CD14-positive monocyte (primary cell): ENCODE data around the gene SPOP. TPM values are rescaled to one million over a fixed set of nuclear protein-coding genes. Genes with fewer than 3 reads are reported as not detected.

Source experiments
- DNase-seq, 3 donors: peaks; one replicate each; pipeline ENCODE4 v3.0.0-alpha.2; 2011 to 2022
- H2AFZ ChIP-seq: 2 replicates; pipeline ENCODE4 v1.6.0; 2012; ENCODE audit warnings: mild to moderate bottlenecking, low read depth, low read length, inconsistent platforms; ENCODE audit not compliant: insufficient read depth, poor library complexity, severe bottlenecking
- H3K27ac ChIP-seq, 2 donors: 1 replicate in 1 of 2; 2 replicates in 1 of 2; pipeline ENCODE4 v1.5.1; 2012 to 2013; ENCODE audit warnings: low read length in 2 of 2, control low read depth in 1 of 2, inconsistent platforms in 1 of 2, low read depth in 1 of 2, mild to moderate bottlenecking in 1 of 2
- H3K27me3 ChIP-seq, 2 donors: one replicate each; pipeline versions ENCODE4 v1.6.0 to v1.6.1; 2011 to 2013; ENCODE audit warnings: low read length in 2 of 2; ENCODE audit not compliant: control insufficient read depth in 2 of 2, insufficient read depth in 2 of 2
- H3K36me3 ChIP-seq, 2 donors: replicated peaks in 1 of 2; 1 replicate in 1 of 2; 2 replicates in 1 of 2; pipeline versions ENCODE4 v1.5.1 to v1.6.1; 2012 to 2013; ENCODE audit warnings: low read length in 2 of 2, control low read depth in 1 of 2, inconsistent platforms in 1 of 2, mild to moderate bottlenecking in 1 of 2; ENCODE audit not compliant: insufficient read depth in 2 of 2, control insufficient read depth in 1 of 2
- H3K4me1 ChIP-seq, 2 donors: 1 replicate in 1 of 2; 2 replicates in 1 of 2; pipeline versions ENCODE4 v1.5.1 to v1.6.1; 2012 to 2013; ENCODE audit warnings: low read length in 2 of 2, control low read depth in 1 of 2, inconsistent platforms in 1 of 2, mild to moderate bottlenecking in 1 of 2, moderate library complexity in 1 of 2; ENCODE audit not compliant: insufficient read depth in 2 of 2, control insufficient read depth in 1 of 2
- H3K4me2 ChIP-seq: replicated peaks from 2 replicates; pipeline ENCODE3; 2012; ENCODE audit warnings: low read length, moderate library complexity, mild to moderate bottlenecking; ENCODE audit not compliant: poor library complexity, severe bottlenecking; ENCODE audit errors: extremely low read depth
- H3K4me3 ChIP-seq, 3 experiments: fragments of 200-600 bp in 1 of 3; sonication (generic) in 1 of 3; replicated peaks in 1 of 3; 1 replicate in 2 of 3; 2 replicates in 1 of 3; pipeline ENCODE4 v1.5.1; 2011 to 2013; ENCODE audit warnings: low read length in 3 of 3, mild to moderate bottlenecking in 3 of 3, control low read depth in 2 of 3, low read depth in 2 of 3, inconsistent platforms in 1 of 3, moderate library complexity in 1 of 3
- H3K79me2 ChIP-seq: 2 replicates; pipeline ENCODE4 v1.6.0; 2012; ENCODE audit warnings: mild to moderate bottlenecking, control low read depth, inconsistent platforms, low read length, moderate library complexity; ENCODE audit not compliant: insufficient read depth
- H3K9ac ChIP-seq: 2 replicates; pipeline ENCODE4 v1.6.0; 2017; ENCODE audit warnings: low read length, mild to moderate bottlenecking; ENCODE audit not compliant: insufficient read depth, poor library complexity, severe bottlenecking
- H3K9me3 ChIP-seq, 2 donors: replicated peaks in 1 of 2; 1 replicate in 1 of 2; 2 replicates in 1 of 2; pipeline versions ENCODE4 v1.5.1 to v1.6.1; 2012 to 2013; ENCODE audit warnings: low read length in 2 of 2, control low read depth in 1 of 2; ENCODE audit not compliant: control insufficient read depth in 1 of 2, insufficient read depth in 1 of 2
- H4K20me1 ChIP-seq: 2 replicates; pipeline ENCODE4 v1.6.0; 2012; ENCODE audit warnings: mild to moderate bottlenecking, low read length, control low read depth, moderate library complexity; ENCODE audit not compliant: insufficient read depth
- H3K27ac Mint-ChIP-seq, 7 donors: one replicate each; pipeline ENCODE4 v1.8.0; 2020; ENCODE audit warnings: mild to moderate bottlenecking in 7 of 7, mixed read lengths in 7 of 7, moderate library complexity in 6 of 7, inconsistent platforms in 2 of 7
- H3K27me3 Mint-ChIP-seq, 3 donors: one replicate each; pipeline ENCODE4 v1.8.0; 2021 to 2022; ENCODE audit warnings: low read depth in 3 of 3, mild to moderate bottlenecking in 3 of 3, mixed read lengths in 3 of 3, moderate library complexity in 3 of 3, inconsistent platforms in 1 of 3
- H3K36me3 Mint-ChIP-seq, 2 donors: one replicate each; pipeline ENCODE4 v1.8.0; 2020; ENCODE audit warnings: mixed read lengths in 2 of 2, inconsistent platforms in 1 of 2, mild to moderate bottlenecking in 1 of 2
- H3K4me1 Mint-ChIP-seq: one replicate; pipeline ENCODE4 v1.8.0; 2020; ENCODE audit warnings: mild to moderate bottlenecking, mixed read lengths
- H3K4me3 Mint-ChIP-seq, 2 donors: one replicate each; pipeline ENCODE4 v1.8.0; 2020; ENCODE audit warnings: mild to moderate bottlenecking in 2 of 2, mixed read lengths in 2 of 2, moderate library complexity in 1 of 2
- H3K9me3 Mint-ChIP-seq, 7 donors: one replicate each; pipeline ENCODE4 v1.8.0; 2020 to 2022; ENCODE audit warnings: mixed read lengths in 7 of 7, mild to moderate bottlenecking in 6 of 7, moderate library complexity in 6 of 7, inconsistent platforms in 2 of 7
- CTCF ChIP-seq: fragments of 200-600 bp; IDR thresholded peaks from one replicate; pipeline ENCODE4 v1.8.0; 2022; ENCODE audit warnings: antibody characterized with exemption, mild to moderate bottlenecking
- WGBS: methylation state at CpG from one replicate; pipeline ENCODE4 v1.1.5; 2013; ENCODE audit warnings: missing lambda C conversion rate; ENCODE audit not compliant: insufficient coverage; 5-methylcytosine and 5-hydroxymethylcytosine counted together
- intact Hi-C, 2 donors: fragments of 100-400 bp; cut with micrococcal nuclease; formaldehyde crosslinking; loops; one replicate each; pipeline versions ENCODE4 v1.15.0 to v1.15.1; 2023
- polyA plus RNA-seq, 3 donors: library from polyadenylated mRNA; depleted of rRNA in 1 of 3; unstranded in 2 of 3; stranded (reverse) in 1 of 3; fragments of 300-500 nt in 2 of 3; fragments of >200 nt in 1 of 3; fragmentation: Illumina TruSeq in 2 of 3; gene quantifications; 1 replicate in 2 of 3; 2 replicates in 1 of 3; pipeline ENCODE4 v1.2.3, GENCODE V29; 2012 to 2021

SPOP gene
- polyA plus RNA-seq, 3 donors = 41.3 to 65.5 (median 63.2) TPM

GRCh38 chr17:49604314-49604869 is 73.5 kb downstream of the SPOP start:
- Mint-ChIP-seq H3K36me3 (peaks cover 81 to 95% of the 10 kb centered on the region in 2 donors), H3K9me3 (no peaks in the 10 kb centered on the region), H3K27ac (peak overlapping the region in 3 of 7 donors; percentile 41 to 71 (median 66)), H3K4me3 (no peak overlapping the region), H3K27me3 (peaks cover 0 to 1% (median 0%) of the 10 kb centered on the region in 3 donors), H3K4me1 (peaks cover 5% of the 10 kb centered on the region)
- H3K4me2 ChIP-seq = no peak overlapping the region
- H3K9me3 ChIP-seq = no peaks in the 10 kb centered on the region
- no peak for TF ChIP-seq CTCF
- H3K79me2 ChIP-seq = no peaks in the 10 kb centered on the region
- H2AFZ ChIP-seq = no peak overlapping the region
- no peak overlapping the region for H3K9ac ChIP-seq
- no peaks in the 10 kb centered on the region for H3K27me3 ChIP-seq
- H3K4me1 ChIP-seq = no peaks in the 10 kb centered on the region
- 95% methylated on average over 3 of the region's 7 CpGs for WGBS
- H3K27ac ChIP-seq = no peak overlapping the region
- H4K20me1 ChIP-seq = peaks cover 14% of the 10 kb centered on the region
- intact Hi-C loops = no loop called here
- peaks cover 91 to 99% of the 10 kb centered on the region in 2 donors for H3K36me3 ChIP-seq
- no peak overlapping the region for H3K4me3 ChIP-seq
- DNase-seq = no peak

- no peak for TF ChIP-seq CTCF
- peaks cover 90 to 99% of the 10 kb centered on the region in 2 donors for H3K36me3 ChIP-seq
- Mint-ChIP-seq H3K4me3 (no peak overlapping the region), H3K9me3 (no peaks in the 10 kb centered on the region), H3K27me3 (peaks cover 0 to 1% (median 0%) of the 10 kb centered on the region in 3 donors), H3K36me3 (peaks cover 82 to 95% of the 10 kb centered on the region in 2 donors), H3K27ac (no peak overlapping the region), H3K4me1 (peaks cover 5% of the 10 kb centered on the region)
- no peak overlapping the region for H3K4me2 ChIP-seq
- H2AFZ ChIP-seq = no peak overlapping the region
- no CpG with 5 or more reads among the region's 2 CpGs for WGBS
- intact Hi-C loops = no loop called here
- H3K9me3 ChIP-seq = no peaks in the 10 kb centered on the region
- H3K4me1 ChIP-seq = no peaks in the 10 kb centered on the region
- H4K20me1 ChIP-seq = peaks cover 17% of the 10 kb centered on the region
- H3K9ac ChIP-seq = no peak overlapping the region
- H3K4me3 ChIP-seq = no peak overlapping the region
- H3K27ac ChIP-seq = no peak overlapping the region
- H3K79me2 ChIP-seq = no peaks in the 10 kb centered on the region
- DNase-seq = no peak
- no peaks in the 10 kb centered on the region for H3K27me3 ChIP-seq
These were observed 74.2 kb downstream of the SPOP start for GRCh38 chr17:49603720-49604119.
